ENCODE results near the gene ZCCHC24.
A peak's percentile ranks its signal among the peaks of the same experiment; 100 is the strongest.

Gene ZCCHC24

DNA sequence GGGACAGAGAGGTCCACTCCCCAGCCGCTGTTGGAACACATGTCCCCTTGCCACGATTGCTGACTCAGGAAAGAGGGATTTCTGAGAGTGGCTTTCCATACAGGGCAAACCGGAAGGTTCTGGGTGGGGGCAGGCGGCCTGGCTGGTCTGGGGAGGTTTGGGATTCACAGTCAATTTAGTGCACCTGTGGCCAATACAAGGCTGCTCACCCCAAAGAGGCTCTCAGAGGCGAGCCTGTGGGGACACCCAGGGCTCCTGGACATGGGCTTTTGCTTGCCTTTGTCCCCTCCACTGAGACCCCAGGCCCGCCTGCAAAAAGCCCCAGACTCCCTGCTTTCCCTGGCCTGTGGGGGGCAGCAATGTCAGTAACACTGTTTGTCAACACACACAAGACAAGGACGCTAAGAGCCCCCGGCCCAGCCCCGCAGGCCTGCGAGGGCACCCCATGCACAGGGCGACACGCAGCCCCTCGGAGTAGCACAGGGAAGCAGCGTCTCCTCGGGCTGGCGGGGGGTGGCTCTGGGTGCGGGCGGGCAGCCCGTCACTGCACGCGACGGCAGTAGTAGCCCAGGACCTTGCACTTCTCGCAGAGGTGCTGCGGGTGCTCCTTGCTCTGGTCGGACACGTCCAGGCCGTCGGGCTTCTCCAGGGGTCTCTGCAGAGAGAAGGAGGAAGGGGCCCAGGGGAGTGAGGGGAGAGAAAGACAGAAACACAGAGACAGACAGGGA lies 59.5 kb downstream of the ZCCHC24 start:
- Histone ChIP-seq H3K9ac (ENCODE audit: low read length) (no peak overlapping the region), H4K8ac (ENCODE audit: low read length) (no peak overlapping the region), H3K14ac (ENCODE audit: low read length in 2 of 2) (no peak overlapping the region), H3K4me2 (ENCODE audit: low read length, poor library complexity, severe bottlenecking) (no peak overlapping the region), H2BK120ac (ENCODE audit: low read depth, low read length) (no peak overlapping the region), H2BK5ac (ENCODE audit: low read depth, low read length, poor library complexity, severe bottlenecking) (no peak overlapping the region), H3K4me3 (ENCODE audit: insufficient read depth in 1 of 2, low read depth in 1 of 2, low read length in 2 of 2) (no peak overlapping the region), H2AK5ac (ENCODE audit: low read length, severe bottlenecking) (no peak overlapping the region), H3K23ac (ENCODE audit: low read length in 2 of 2) (no peak overlapping the region), H2BK12ac (ENCODE audit: low read length in 2 of 2) (no peak overlapping the region), H3K79me1 (replicated peaks; ENCODE audit: low read length, poor library complexity, severe bottlenecking) (peaks cover 13% of the 10 kb centered on the region), H3K27ac (ENCODE audit: low read length, poor library complexity, severe bottlenecking) (no peak overlapping the region), H3K27me3 (ENCODE audit: control insufficient read depth in 1 of 2, insufficient read depth in 1 of 2, low read length in 2 of 2) (no peaks in the 10 kb centered on the region), H3K9me3 (ENCODE audit: control insufficient read depth, low read length) (no peaks in the 10 kb centered on the region), H4K91ac (ENCODE audit: low read length) (no peak overlapping the region), H3K18ac (ENCODE audit: low read depth in 1 of 2, low read length in 2 of 2) (no peak overlapping the region), H3K36me3 (ENCODE audit: control insufficient read depth in 1 of 2, insufficient read depth in 2 of 2, low read depth in 1 of 2, low read length in 2 of 2) (peaks cover 65 to 70% of the 10 kb centered on the region in 2 experiments), H2BK15ac (ENCODE audit: low read depth, poor library complexity, severe bottlenecking) (no peak overlapping the region), H3K4ac (ENCODE audit: low read depth in 1 of 2, low read length in 2 of 2) (no peak overlapping the region), H3K4me1 (ENCODE audit: control insufficient read depth, insufficient read depth, low read depth, low read length) (peaks cover 36% of the 10 kb centered on the region), H2AFZ (ENCODE audit: low read depth, low read length) (no peak overlapping the region)
- DNase-seq = no peak
- 89% methylated on average over 28 of the region's 28 CpGs for WGBS

DNA sequence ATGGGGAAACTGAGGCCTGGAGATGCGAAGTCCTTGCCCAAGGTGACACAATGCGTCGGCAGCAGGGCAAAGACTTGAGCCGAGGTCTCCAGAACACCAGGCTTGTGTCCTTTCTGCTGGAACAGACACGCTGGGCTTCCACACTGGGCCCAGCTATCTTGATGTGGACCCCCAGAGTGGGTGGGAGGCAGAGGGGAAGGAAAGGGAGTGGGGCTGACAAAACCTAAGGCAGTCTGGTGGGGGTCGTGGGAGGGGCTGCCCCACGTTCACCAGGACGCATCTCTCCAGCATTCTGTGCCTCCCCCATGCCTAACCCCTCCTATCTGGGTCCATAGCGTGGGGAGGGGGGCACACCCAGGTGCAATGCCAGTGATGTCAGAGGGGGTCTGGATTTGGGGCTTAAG lies 60.0 kb downstream of the ZCCHC24 start:
- Histone ChIP-seq H3K18ac (ENCODE audit: low read depth in 1 of 2, low read length in 2 of 2) (peak overlapping the region in 1 of 2 experiments; percentile 67), H2BK5ac (ENCODE audit: low read depth, low read length, poor library complexity, severe bottlenecking) (no peak overlapping the region), H3K23ac (ENCODE audit: low read length in 2 of 2) (no peak overlapping the region), H3K79me1 (replicated peaks; ENCODE audit: low read length, poor library complexity, severe bottlenecking) (peaks cover 13% of the 10 kb centered on the region), H3K4ac (ENCODE audit: low read depth in 1 of 2, low read length in 2 of 2) (no peak overlapping the region), H3K27ac (ENCODE audit: low read length, poor library complexity, severe bottlenecking) (no peak overlapping the region), H4K91ac (ENCODE audit: low read length) (no peak overlapping the region), H3K9ac (ENCODE audit: low read length) (no peak overlapping the region), H2BK15ac (ENCODE audit: low read depth, poor library complexity, severe bottlenecking) (peak overlapping the region; percentile 36), H3K4me2 (ENCODE audit: low read length, poor library complexity, severe bottlenecking) (no peak overlapping the region), H3K4me3 (ENCODE audit: insufficient read depth in 1 of 2, low read depth in 1 of 2, low read length in 2 of 2) (no peak overlapping the region), H3K4me1 (ENCODE audit: control insufficient read depth, insufficient read depth, low read depth, low read length) (peaks cover 39% of the 10 kb centered on the region), H2BK120ac (ENCODE audit: low read depth, low read length) (no peak overlapping the region), H2AK5ac (ENCODE audit: low read length, severe bottlenecking) (no peak overlapping the region), H3K27me3 (ENCODE audit: control insufficient read depth in 1 of 2, insufficient read depth in 1 of 2, low read length in 2 of 2) (no peaks in the 10 kb centered on the region), H3K14ac (ENCODE audit: low read length in 2 of 2) (no peak overlapping the region), H2AFZ (ENCODE audit: low read depth, low read length) (no peak overlapping the region), H2BK12ac (ENCODE audit: low read length in 2 of 2) (no peak overlapping the region), H3K9me3 (ENCODE audit: control insufficient read depth, low read length) (no peaks in the 10 kb centered on the region), H4K8ac (ENCODE audit: low read length) (peak overlapping the region; percentile 33), H3K36me3 (ENCODE audit: control insufficient read depth in 1 of 2, insufficient read depth in 2 of 2, low read depth in 1 of 2, low read length in 2 of 2) (peaks cover 59 to 65% of the 10 kb centered on the region in 2 experiments)
- 99% methylated on average over 6 of the region's 9 CpGs for WGBS
- DNase-seq = no peak

DNA sequence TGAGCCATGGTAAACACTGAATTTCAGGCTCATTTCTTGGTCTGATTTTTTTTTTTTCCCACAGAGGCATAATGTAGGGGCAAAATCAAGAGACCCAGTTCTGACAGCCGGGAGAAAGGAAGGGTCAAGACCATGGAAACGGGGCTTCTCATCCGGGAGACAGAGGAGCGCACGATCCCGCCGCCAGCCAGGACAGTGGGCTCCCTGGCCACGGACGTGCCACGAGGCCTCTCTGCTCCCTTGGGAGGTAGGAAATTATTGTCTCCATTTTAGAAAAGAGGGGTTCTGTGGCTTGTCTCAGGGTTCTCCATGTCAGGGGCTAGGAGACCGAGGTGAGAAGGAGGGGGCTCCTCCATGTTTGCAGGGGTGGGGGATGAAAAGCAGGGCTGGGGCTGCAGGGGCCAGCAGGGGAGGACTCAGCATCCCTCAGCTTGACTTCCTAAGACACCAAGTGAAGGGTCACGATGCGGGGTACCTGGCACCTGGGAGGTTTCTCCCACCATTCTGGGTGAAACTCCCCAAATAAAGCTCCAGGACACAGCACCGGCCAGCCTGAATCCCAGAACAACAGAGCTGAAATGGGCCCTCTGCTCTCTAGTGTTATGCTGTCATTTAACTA lies 60.5 kb downstream of the ZCCHC24 start:
- Histone ChIP-seq H3K27ac (ENCODE audit: low read length, poor library complexity, severe bottlenecking) (no peak overlapping the region), H3K36me3 (ENCODE audit: control insufficient read depth in 1 of 2, insufficient read depth in 2 of 2, low read depth in 1 of 2, low read length in 2 of 2) (peaks cover 58 to 60% of the 10 kb centered on the region in 2 experiments), H2BK5ac (ENCODE audit: low read depth, low read length, poor library complexity, severe bottlenecking) (no peak overlapping the region), H2BK15ac (ENCODE audit: low read depth, poor library complexity, severe bottlenecking) (no peak overlapping the region), H3K14ac (ENCODE audit: low read length in 2 of 2) (no peak overlapping the region), H2BK120ac (ENCODE audit: low read depth, low read length) (no peak overlapping the region), H2AK5ac (ENCODE audit: low read length, severe bottlenecking) (no peak overlapping the region), H4K91ac (ENCODE audit: low read length) (no peak overlapping the region), H4K8ac (ENCODE audit: low read length) (peak overlapping the region; percentile 33), H3K4me1 (ENCODE audit: control insufficient read depth, insufficient read depth, low read depth, low read length) (peaks cover 43% of the 10 kb centered on the region), H3K79me1 (replicated peaks; ENCODE audit: low read length, poor library complexity, severe bottlenecking) (peaks cover 11% of the 10 kb centered on the region), H2BK12ac (ENCODE audit: low read length in 2 of 2) (no peak overlapping the region), H3K4me3 (ENCODE audit: insufficient read depth in 1 of 2, low read depth in 1 of 2, low read length in 2 of 2) (no peak overlapping the region), H3K4me2 (ENCODE audit: low read length, poor library complexity, severe bottlenecking) (no peak overlapping the region), H3K18ac (ENCODE audit: low read depth in 1 of 2, low read length in 2 of 2) (no peak overlapping the region), H3K23ac (ENCODE audit: low read length in 2 of 2) (no peak overlapping the region), H2AFZ (ENCODE audit: low read depth, low read length) (no peak overlapping the region), H3K27me3 (ENCODE audit: control insufficient read depth in 1 of 2, insufficient read depth in 1 of 2, low read length in 2 of 2) (no peaks in the 10 kb centered on the region), H3K9me3 (ENCODE audit: control insufficient read depth, low read length) (no peaks in the 10 kb centered on the region), H3K9ac (ENCODE audit: low read length) (no peak overlapping the region), H3K4ac (ENCODE audit: low read depth in 1 of 2, low read length in 2 of 2) (no peak overlapping the region)
- WGBS = 89% methylated on average over 14 of the region's 14 CpGs
- no peak for DNase-seq

DNA sequence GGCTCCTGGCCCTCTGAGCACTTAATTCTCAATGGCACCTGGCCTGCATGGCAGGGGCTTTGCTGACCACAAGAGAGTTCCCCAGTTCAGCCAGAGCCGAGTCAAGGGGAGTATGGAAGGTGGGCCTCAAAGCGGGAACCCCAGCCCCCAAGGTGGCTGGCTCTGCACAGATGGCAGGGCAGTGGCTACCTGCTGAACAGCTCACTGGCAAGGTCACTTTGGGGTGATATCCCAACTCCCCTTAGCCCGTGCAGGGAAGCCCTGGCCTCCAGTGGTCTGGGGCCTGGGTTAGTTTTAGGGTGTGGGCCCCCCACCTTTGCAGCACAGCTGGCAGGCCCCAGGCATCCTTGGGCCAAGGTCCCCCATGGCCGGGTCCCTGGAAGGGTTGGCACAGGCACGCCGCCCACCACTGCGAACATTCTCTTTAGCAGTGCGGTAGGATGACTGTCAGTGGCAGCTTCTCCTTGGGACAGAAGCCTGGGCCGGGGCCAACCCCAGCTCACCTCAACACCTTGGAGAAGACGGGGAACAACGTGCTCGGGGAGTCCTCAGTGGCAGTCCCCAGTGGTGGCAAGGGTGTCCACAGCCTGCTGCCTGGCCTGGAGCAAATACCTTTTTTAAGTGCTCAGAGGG lies 61.3 kb downstream of the ZCCHC24 start:
- Histone ChIP-seq H2BK12ac (ENCODE audit: low read length in 2 of 2) (peak overlapping the region in 1 of 2 experiments; percentile 42), H3K4me2 (ENCODE audit: low read length, poor library complexity, severe bottlenecking) (no peak overlapping the region), H2BK5ac (ENCODE audit: low read depth, low read length, poor library complexity, severe bottlenecking) (no peak overlapping the region), H3K36me3 (ENCODE audit: control insufficient read depth in 1 of 2, insufficient read depth in 2 of 2, low read depth in 1 of 2, low read length in 2 of 2) (peaks cover 52 to 55% of the 10 kb centered on the region in 2 experiments), H3K9me3 (ENCODE audit: control insufficient read depth, low read length) (no peaks in the 10 kb centered on the region), H3K79me1 (replicated peaks; ENCODE audit: low read length, poor library complexity, severe bottlenecking) (peaks cover 11% of the 10 kb centered on the region), H3K4me1 (ENCODE audit: control insufficient read depth, insufficient read depth, low read depth, low read length) (peaks cover 48% of the 10 kb centered on the region), H3K14ac (ENCODE audit: low read length in 2 of 2) (no peak overlapping the region), H3K27me3 (ENCODE audit: control insufficient read depth in 1 of 2, insufficient read depth in 1 of 2, low read length in 2 of 2) (no peaks in the 10 kb centered on the region), H4K8ac (ENCODE audit: low read length) (no peak overlapping the region), H3K4ac (ENCODE audit: low read depth in 1 of 2, low read length in 2 of 2) (no peak overlapping the region), H2BK120ac (ENCODE audit: low read depth, low read length) (no peak overlapping the region), H3K18ac (ENCODE audit: low read depth in 1 of 2, low read length in 2 of 2) (peak overlapping the region in 1 of 2 experiments; percentile 18), H2BK15ac (ENCODE audit: low read depth, poor library complexity, severe bottlenecking) (no peak overlapping the region), H3K4me3 (ENCODE audit: insufficient read depth in 1 of 2, low read depth in 1 of 2, low read length in 2 of 2) (no peak overlapping the region), H2AK5ac (ENCODE audit: low read length, severe bottlenecking) (peak overlapping the region; percentile 10), H2AFZ (ENCODE audit: low read depth, low read length) (no peak overlapping the region), H3K27ac (ENCODE audit: low read length, poor library complexity, severe bottlenecking) (no peak overlapping the region), H3K23ac (ENCODE audit: low read length in 2 of 2) (no peak overlapping the region), H3K9ac (ENCODE audit: low read length) (no peak overlapping the region), H4K91ac (ENCODE audit: low read length) (peak overlapping the region; percentile 22)
- no peak for DNase-seq
- WGBS = 98% methylated on average over 12 of the region's 12 CpGs
